CD4-positive, alpha-beta T cell treated with Interleukin-21 for 1 hour (primary cell): ENCODE measurements around the gene SLC6A13.
A peak's percentile ranks its signal among the peaks of the same experiment; 100 is the strongest.
"Not testable (repeated sequence)": the region's sequence is repeated elsewhere in the genome, so short reads cannot be mapped to it uniquely, and the experiment has no call there.

Experiments
- DNase-seq: peaks from one replicate; pipeline ENCODE4 v3.0.0-alpha.2; 2020

SLC6A13 gene

DNA sequence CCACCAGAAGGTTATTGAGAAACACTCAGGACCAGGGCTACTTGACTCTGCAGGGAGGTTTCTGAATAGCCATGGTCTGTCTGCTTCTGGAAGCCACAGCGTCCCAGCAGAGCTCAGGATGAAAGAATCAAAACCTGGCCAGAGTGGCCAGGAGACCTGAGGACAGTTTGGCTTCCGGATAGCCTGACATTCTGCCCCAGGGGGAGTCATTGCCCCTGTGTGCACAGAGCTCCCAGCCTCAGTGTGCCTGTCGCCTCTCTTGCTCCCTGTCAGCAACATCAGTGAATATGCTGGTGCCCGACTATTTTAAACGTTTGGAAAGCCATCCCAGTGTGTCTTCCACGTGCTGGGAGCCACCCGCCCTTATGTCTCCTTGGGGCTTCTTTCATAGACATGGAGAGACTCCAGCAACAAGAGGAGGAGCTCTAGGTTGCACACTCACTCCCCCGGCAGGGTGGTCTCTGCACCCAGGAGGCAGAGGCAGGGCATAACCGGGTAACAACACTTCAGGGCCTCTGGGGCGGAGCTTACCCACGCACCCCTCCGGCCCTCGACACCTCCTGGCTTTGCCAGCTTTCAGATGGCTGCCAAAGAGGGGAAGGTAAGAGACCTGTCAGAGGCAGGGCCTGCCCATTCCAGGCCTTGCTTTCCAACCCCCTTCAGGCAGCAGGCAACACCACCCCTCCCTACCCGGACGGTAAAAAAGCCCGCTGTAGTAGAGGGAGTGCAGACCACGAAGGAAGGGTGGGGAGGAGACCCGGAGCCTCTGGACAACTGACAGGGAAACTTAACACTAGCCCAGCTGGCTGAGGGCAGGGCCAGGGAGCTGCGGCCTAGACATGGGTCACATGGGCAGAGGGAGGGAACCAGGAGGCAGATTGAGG lies 29.7 kb downstream of the SLC6A13 start:
- DNase-seq = no peak

DNA sequence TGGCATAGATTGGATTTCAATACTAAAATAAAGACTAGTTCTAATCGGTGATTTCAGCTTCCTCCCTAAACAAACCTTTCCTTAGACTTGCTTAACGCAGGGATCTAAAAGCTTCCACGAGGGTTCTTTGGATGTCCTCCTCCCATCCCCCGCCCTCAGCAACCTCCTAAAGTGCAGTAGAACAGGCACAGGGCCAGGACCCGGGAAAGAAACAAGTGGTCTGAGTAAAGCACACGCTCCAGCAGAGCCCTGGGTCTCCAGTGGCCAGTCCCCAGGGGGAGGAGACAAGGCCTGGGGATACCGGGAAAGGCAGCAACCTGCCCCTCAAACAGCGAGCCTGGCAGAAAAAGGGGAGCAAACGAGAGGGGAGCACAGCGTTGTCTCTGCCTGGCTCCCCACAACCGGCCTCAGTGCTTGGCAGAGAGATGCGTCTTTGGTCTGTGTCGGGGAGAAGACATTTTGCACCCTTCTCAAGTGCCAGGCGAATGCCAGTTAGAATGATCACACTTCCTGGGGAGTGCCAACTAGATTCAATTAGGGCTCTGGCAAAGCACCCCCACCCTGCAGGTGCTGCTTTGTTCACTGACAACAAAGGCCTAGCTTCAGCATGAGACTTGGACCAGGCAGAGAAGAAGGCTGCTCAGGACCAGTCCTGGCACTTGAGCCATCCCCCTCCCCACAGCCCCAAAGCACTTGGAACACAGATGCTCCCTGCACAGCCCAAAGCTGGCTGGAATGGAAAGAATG lies 31.5 kb downstream of the SLC6A13 start:
- no peak for DNase-seq

DNA sequence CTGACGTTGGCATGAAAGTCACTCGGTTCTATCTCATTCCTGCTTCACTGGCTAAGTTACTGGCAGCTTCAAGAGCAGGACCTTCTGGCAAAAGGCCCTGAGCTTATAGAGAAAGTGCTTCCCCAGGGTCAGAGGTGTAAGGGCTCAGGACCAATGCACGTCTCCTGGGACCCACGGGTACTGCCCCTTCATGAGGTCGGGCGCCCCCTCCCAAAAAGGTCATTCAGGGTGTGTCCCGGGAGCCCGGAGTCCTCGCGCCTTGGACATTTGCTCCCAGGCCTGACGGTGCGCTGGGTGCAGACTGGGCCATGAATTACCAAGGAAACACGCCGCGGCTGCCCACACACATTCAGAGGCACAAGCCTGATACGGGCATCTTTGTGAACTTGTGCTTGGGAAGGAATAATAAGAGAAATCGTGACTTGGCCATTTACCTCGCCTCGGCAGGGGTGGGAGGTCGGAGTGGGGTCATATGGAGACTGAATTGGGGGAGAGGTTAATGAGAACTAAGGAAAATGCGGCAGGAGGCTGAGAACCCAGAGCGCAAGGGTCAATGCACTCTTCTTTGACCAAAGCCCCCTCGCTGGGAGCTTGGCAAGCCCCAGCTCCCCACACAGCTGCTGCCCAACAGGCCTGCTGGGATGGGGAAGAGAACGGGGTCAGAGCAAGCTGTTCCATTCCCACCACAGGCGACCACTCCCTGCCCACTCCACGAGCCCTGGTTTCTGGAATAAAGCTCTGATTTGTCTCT lies 33.0 kb downstream of the SLC6A13 start:
- no peak for DNase-seq

DNA sequence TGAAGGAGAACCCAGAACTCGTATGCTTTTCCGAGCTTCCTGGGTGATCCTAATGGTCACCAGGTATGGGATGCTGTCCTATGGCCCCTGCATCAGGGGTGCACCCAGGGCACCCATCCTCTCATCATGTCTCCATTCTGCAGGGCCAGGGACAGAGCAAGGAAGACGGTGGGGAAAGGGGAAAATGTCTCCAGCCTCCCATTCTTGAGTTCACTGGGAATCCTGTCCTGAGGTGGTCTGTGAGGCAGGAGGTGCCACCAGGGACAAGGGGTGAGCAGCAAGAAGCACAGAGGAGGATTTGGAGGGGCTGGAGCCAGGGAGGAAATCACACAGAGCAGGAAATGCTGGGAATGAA lies 33.8 kb downstream of the SLC6A13 start:
- DNase-seq = no peak

DNA sequence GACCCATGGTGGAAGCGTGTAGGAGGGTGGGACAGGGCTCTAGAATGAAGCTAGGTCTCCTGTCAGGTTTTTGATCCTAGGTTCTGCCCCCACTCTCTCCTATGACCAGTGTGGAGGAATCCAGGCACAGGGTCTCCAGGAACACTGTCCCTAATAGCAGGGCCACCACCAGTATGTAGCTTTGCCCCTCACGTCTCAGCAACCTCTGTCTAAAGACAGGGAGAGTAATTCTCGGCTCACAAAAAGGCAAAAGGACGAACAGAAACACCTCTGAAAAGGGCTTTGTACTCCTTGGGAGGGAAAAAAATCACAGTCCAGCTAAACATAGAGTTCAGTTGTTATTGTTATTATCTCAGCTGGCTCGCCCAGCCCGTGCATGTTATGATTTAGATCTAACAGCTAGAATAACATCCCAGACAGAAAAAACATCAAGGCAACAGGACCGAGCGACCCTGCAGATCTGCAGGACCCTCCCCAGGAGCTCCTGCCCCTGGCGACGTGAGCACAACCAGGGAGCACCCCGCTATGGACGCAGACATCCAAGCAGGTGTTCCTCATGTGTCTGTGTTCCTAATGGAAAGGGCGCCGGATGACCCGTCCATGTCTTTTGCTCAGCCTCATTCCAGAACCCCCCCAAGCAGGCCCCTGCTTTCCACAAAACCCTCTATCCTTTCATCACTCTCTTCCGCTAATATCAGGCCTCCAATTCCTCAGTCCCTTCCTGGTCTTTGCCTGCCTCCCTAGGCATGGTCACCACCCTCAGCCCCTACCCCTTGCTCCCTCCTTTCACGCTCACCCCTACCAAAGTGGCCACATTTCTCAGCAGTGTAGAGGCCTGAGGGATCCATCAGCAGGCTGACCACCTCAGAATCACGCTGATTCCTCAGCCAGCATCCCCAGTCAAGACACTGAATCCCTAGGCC lies 34.5 kb downstream of the SLC6A13 start:
- DNase-seq = no peak

DNA sequence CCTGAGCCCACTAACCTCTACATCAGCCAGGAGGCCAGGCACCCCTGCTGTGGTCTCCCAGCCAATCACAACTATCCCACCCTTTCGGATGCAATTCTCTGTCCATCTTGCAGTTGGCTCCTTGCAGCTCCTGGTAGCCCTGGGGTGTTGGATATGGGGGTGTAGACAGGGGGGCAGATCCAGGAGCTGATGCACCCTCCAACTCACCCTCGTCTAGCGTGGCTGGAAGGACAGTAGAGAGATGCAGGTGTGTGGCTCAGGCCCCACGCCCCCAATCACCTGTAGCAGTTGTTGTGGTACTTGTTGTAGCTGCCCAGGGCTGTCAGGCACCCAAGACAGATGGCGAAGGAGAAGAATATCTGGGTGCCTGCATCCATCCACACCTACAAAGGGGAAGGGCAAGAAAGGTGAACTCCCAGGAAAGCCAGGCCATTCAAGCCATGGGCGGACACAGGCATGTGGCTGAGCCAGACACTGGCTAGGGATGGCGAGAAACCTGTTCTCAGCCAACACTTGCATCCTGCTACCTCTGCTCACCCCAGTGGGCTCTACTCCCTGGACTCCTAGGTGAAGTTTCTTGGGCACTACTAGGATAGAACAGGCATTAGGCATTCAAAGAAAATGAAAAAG lies 35.2 kb downstream of the SLC6A13 start:
- DNase-seq = no peak

DNA sequence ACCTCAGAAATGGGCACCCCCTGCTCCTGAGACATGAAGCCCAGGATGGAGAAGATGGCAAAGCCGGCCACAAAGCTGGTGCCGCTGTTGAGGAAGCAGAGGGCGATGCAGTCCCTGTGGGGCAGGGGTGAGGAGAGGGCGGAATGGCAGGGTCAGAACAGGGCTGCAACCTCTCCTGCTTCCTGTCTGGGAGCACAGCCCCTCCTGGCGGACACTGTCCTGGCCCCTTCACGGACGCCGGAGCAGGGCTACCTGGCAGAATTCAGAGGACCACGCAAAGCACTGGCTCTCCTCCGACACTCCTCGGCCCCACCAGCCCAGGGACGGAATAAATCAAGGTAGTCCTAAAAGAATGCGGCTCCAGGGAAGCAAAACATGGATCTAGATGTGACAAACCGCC lies 36.2 kb downstream of the SLC6A13 start:
- no peak for DNase-seq

DNA sequence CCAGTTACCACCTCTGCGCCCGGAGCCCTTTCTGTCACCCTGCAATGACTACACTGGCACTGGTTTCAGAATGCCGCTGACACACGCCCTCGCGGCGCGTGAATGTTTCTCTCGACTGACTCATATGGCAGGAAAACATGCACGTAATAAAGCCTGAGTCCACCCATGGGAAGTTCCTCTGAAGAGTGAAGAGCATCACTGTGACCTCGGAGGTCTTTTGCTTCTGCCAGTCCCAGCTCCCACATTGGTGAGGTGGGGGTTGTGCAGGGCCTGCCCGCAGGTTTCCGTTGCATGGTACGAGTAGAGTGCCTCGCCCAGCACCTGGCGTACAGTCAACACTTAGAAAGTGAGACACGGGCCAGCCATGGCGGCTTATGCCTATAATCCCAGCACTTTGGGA lies 37.6 kb downstream of the SLC6A13 start:
- no peak for DNase-seq

DNA sequence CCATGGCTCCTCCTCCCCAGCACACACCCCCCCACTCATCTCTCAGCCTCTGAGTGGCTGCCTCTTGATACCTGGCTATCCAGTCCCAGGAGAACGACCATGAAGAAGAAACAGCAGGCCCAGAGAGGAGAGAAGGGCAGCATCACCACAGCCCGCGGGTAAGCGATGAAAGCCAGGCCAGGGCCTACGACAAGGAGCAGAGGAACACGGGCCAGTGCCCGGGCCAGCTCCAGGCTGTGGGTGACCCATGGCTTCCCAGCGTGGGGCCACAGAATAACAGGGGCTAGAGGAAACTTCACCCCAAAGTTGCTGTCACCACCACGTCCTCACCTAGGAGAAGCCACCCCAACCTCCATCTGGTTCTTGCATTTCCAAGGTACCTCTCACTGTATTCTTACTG lies 38.3 kb downstream of the SLC6A13 start:
- DNase-seq = no peak

DNA sequence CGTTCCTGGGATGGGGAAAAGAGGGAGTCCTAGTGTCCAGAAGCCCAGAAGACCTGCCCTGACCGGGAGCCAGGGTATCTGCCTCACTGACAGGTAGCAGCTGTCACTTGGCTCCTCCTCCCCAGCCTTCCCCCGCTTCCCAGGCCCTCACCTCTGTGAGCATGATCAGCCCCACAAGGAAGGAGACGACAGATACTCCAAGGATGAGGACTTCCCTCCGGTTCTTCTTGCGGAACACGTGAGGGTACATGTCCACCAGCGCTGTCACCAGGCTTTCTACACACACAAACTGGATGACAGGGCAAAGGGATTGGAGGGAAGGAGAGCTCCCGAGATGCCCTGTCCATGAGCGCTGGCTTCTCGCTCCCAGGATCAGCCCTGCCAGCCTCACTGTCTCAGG lies 38.8 kb downstream of the SLC6A13 start:
- no peak for DNase-seq

DNA sequence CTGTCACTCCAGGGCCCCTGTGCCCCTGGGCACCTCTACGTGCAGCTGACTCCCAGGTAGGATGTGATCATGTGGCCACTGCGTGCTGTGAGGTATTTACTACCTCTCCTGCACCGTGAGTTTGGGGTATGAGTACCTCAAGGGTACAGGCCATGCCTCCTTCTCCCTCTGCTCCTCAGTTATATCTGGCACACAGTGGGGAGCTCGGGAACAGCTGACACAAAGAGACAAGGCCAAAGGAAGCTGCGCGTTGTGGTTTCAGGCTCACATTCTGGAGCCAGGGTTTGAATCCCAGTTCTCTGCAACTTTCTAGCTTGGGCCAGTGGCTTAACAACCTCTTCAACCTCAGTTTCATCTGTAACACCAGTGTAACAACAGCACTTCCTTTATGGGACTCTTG lies 40.9 kb downstream of the SLC6A13 start:
- no peak for DNase-seq

DNA sequence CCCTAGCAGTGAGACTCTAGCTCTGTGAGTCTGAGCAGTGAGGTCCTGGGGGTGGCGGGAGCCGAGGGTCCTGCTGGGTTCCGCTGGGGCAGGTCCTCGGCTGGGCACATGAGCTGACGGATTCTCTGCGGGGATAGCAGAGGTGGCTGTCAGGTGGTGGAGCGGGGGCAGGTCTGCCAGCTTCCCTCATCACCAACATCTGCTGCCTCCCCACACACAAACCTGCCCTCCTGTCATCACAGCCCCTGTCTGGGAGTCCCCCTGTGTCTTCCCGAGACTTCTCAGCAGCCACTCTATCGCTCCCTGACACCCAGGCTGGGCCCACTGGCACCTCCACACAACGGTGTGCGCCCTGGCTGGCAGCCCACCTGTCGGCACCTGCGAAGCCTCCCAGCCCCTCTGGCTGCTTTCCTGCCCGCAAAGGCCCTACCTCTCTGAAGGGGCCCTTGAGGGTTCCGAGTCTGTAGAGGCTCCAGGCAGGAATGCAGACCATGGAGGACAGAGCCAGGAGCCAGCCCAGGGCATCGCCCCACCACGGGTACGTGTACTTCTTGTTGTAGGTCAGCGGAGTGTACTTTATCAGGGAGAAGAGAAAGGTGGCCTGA lies 41.6 kb downstream of the SLC6A13 start:
- no peak for DNase-seq

DNA sequence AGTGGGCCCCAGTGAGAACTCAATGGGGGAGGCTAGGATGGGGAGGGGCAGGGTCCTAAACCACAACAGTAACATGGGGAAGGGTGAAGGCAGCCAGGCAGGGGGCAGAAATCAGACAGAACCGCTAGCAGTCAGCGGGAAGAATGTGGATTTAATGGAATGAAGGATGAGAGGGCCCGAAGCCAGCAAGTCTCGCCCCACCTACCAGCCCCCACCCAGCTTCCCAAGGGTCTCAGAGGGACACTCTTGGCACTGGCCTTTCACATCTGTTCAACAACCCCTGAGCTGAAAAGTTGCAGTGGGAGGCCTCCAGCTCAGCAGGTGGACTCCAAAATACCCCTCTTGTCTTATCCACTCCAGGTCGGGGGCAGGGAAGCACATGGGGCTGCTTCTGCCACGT lies 42.1 kb downstream of the SLC6A13 start:
- DNase-seq = no peak

DNA sequence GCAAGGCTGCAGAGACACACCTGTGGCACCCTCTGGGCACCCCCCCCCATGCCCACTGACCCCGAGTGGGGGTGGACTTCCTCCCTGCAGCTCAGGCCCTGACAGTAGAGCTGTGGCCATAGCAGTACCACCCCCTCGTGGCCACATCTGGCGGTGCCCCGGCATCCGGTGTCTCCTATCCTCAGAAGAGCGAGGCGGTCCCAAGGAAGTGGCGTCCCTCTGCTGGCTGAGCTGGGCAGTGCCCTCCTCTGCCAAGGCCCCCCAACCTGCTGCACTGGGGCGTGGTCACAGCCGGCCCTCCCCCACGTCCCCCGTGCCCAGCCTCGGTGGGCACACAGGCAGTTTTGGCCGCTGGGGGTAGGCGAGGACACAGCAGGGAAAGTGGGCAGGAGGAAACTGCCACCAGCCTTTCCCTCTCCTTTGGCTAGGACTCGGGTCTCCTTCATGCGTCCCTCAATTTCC lies 42.7 kb downstream of the SLC6A13 start:
- DNase-seq = peak; percentile 44

DNA sequence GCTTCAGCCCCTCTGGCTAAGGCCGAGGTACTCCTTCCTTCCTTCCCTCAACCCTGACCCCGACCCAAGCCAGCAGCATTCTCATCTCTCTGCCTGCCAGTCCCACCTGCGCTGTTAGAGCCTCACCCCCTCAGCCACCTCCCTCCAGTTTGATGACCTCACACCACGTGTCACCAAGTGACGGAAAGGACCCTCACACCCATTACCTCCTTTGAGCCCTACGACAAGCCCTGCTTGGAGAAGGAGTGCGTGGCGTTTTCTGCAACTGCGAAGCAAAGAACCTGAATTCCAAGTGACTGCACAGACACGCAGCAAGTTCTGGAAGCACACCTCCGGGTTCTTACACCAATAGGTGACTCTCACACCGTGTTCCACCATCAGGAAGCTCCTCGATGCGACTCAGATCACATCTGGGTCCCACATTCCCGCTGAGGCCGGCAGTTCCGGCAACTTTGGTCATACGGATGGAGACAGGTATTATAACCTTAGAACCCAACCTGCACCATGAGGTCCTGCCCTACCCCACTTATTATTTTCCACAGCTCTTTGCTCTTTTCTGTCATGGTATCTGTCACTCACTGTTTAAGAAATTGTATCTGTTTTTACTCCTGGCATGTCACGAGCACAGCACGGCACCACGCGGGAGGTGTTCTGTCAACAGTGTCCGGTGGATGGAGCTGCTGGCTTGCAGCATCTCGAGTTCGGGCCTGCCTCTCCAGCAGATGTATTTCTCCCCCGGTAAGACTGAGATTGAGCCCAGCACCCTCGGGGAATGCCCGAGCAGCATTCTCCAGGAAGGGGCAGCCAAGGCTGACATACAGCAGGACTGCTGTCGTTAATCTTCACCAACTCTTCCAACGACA lies 43.7 kb downstream of the SLC6A13 start:
- DNase-seq = no peak

DNA sequence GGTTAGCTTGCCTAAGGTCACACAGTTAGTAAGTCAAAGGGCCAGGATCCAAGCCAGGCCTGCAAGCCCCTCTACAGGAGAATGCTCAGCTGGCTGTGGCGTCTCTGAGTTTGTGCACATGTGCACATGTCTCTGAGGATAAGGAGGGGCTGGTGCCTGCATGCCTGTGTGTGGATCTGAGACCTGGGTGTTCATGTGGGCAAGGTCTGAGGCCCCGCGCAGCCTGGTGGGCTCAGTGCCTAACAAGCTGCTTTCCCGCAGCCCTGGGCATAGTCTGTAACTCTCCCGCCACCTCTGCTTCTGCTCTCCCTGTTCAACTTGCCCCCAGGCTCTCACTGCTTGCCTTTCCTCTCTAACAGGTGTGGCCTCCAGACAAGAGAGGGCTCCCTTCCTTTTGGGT lies 44.4 kb downstream of the SLC6A13 start:
- DNase-seq = no peak

DNA sequence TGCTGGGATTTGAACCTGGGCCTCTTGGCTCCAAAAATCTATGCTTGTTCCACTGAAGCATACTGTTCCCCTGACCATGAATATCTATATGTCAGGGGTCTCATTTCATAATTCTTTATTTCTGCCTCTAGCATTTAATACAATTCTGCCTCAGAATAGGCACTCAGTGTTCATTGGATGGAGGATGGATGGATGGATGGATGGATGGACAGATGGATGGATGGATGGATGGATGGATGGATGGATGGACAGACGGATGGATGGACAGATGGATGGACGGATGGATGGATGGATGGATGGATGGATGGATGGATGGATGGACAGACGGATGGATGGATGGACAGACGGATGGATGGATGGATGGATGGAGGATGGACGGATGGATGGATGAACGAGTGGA lies 45.6 kb downstream of the SLC6A13 start:
- DNase-seq = not testable (repeated sequence)

DNA sequence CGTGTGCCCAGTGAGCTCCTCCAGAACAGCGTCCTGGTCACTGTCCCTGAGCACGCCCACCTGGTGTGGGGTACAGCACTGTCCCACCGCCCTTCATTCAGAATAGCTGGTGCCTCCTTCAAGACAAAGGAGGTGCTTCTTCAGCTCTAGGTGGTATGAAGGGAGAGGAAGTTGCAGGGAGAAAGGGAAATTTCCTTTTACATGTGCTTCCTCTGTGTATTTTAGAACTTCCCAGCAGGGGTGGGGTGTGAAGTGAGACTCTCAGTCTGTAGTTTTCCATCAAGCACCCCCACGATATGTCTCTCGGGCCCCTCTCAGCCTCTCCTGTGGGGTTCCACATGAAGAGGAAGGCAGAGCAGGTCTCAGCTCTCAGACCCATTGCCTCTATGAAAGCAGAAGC lies 47.5 kb downstream of the SLC6A13 start:
- DNase-seq = no peak

DNA sequence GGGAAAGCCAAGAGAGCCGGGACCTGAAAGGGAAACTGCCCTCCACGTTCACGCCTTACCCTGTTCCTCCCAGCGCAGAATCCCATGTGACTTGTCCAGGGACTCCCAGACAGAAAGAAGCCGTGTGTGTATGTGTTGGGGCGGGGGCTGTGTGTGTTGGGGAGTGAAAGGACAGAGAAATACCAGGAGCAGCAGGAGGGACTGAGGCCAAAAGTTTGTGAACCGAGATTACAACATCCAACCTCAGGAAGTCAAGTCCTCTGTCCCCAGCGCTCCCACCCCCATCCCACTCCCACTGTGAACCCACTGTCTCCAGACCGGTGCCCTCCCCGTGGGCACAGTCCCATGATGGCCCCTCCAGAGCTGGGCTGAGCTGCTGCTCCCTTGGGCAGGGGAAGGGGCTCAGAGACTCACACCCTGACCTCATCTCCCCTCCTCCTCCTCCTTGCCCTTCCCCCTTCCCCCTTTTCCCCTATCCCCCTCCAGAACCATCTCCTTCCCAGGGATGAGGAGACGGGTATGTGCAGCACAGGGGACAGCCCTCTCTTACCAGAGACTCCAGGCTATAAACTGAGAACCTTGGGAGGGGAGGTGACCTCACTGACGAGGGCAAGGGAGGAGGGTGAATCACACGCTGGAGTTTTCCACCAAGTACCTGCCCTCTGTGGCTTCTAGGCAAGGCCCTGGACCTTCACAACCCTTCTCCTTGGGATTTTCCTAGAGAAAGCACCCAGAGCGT lies 48.5 kb downstream of the SLC6A13 start, which contains the start of gene SLC6A12:
Gene SLC6A12 (minus strand): TSS at position 155 of the 739 bp plus-strand sequence. CDS start 4,171 bp downstream, outside the sequence.
- DNase-seq = no peak

DNA sequence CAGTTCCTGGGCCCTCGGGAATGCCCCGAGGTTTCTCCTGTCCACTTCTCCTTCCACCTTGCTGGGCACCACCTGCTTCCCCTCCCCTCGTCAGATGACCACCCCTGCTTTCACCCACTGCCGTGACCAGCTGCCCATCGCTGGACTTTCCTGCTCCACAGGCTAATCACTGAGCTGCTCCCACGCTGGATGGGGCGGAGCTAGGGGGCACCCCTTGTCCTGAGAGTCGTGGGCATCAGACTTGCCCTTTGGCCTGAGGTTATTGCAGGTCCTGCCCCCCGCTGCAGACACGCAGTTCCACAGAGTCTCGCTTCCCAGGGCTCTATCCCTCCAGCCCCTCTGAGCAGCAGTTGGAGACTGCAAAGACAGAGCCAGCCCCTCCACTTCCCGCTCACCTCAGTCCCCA lies 49.1 kb downstream of the SLC6A13 start:
- DNase-seq = no peak
